HepG2 (cell line): ENCODE measurements around the gene CRISPLD2. TPM values are rescaled to one million over a fixed set of nuclear protein-coding genes. Genes with fewer than 3 reads are reported as not detected.
A peak's percentile ranks its signal among the peaks of the same experiment; 100 is the strongest.

ENCODE experiments used
- AHR ChIP-seq: IDR thresholded peaks from 2 replicates; pipeline ENCODE4 v1.6.1; 2018; ENCODE audit warnings: missing genetic modification reagents, missing compliant biosample characterization
- BHLHE40 ChIP-seq: IDR thresholded peaks from 2 replicates; pipeline ENCODE4 v1.6.1; 2011; ENCODE audit warnings: low read length, improper control_type of control experiment
- DPF2 ChIP-seq: sonication (generic); formaldehyde crosslinking; IDR thresholded peaks from 2 replicates; pipeline ENCODE4 v1.4.0; 2020; ENCODE audit warnings: mild to moderate bottlenecking, low read depth, missing genetic modification reagents, borderline replicate concordance
- FOXO1 ChIP-seq: sonication (generic); formaldehyde crosslinking; IDR thresholded peaks from 2 replicates; pipeline ENCODE4 v1.4.0; 2020; ENCODE audit warnings: missing genetic modification reagents
- MAFF ChIP-seq: IDR thresholded peaks from 2 replicates; pipeline ENCODE4 v1.6.1; 2011; ENCODE audit warnings: low read depth, low read length, improper control_type of control experiment
- MIER2 ChIP-seq: IDR thresholded peaks from 2 replicates; pipeline ENCODE4 v1.6.1; 2016; ENCODE audit warnings: missing biosample characterization, missing genetic modification reagents
- NCOA1 ChIP-seq: sonication (generic); formaldehyde crosslinking; IDR thresholded peaks from 2 replicates; pipeline ENCODE4 v1.9.0; 2021; ENCODE audit warnings: missing genetic modification reagents
- PPARG ChIP-seq: conservative IDR thresholded peaks from 2 replicates; pipeline ENCODE4 v1.6.1; 2016; ENCODE audit warnings: missing biosample characterization, missing genetic modification reagents
- RARA ChIP-seq: IDR thresholded peaks from 2 replicates; pipeline ENCODE4 v1.6.1; 2016; ENCODE audit warnings: missing genetic modification reagents, missing compliant biosample characterization
- RORA ChIP-seq: sonication (generic); formaldehyde crosslinking; IDR thresholded peaks from 2 replicates; pipeline ENCODE4 v1.5.0; 2020; ENCODE audit warnings: mild to moderate bottlenecking, missing genetic modification reagents, moderate library complexity
- ZFP36L1 ChIP-seq: sonication (generic); formaldehyde crosslinking; IDR thresholded peaks from 2 replicates; pipeline ENCODE4 v1.8.0; 2022; ENCODE audit warnings: mild to moderate bottlenecking, missing genetic modification reagents, moderate library complexity
- ZNF670 ChIP-seq: sonication (generic); formaldehyde crosslinking; IDR thresholded peaks from 2 replicates; pipeline ENCODE4 v1.8.0; 2022; ENCODE audit warnings: mild to moderate bottlenecking, missing genetic modification reagents, borderline replicate concordance
- ZNF891 ChIP-seq: sonication (generic); formaldehyde crosslinking; IDR thresholded peaks from 2 replicates; pipeline ENCODE4 v1.5.0; 2020; ENCODE audit warnings: mild to moderate bottlenecking, missing genetic modification reagents
- polyA plus RNA-seq, 8 experiments: library from polyadenylated mRNA; depleted of rRNA in 3 of 8; stranded (reverse) in 7 of 8; unstranded in 1 of 8; fragments of >200 nt; fragmentation: Illumina TruSeq in 4 of 8; extraction: Trizol in 4 of 8; gene quantifications; 2 replicates each; pipeline versions ENCODE4 v1.2.1 to v1.2.3, GENCODE V29; 2011 to 2016; ENCODE audit warnings: low read depth in 4 of 8, missing spikeins in 1 of 8, mixed read lengths in 1 of 8; ENCODE audit not compliant: insufficient read depth in 1 of 8
- total RNA-seq, 5 experiments: library from RNA; depleted of rRNA; stranded (reverse); fragments of >200 nt; fragmentation: Illumina TruSeq; extraction: Trizol; gene quantifications; 2 replicates each; pipeline ENCODE4 v1.2.3, GENCODE V29; 2016; ENCODE audit warnings: low read depth in 1 of 5
- TF ChIP-seq, protein P1 (sequence below): sonication (generic); formaldehyde crosslinking; IDR thresholded peaks from 2 replicates; pipeline ENCODE4 v1.4.0; 2020; ENCODE audit warnings: missing genetic modification reagents, borderline replicate concordance
- TF ChIP-seq, protein P2 (sequence below): sonication (generic); formaldehyde crosslinking; IDR thresholded peaks from 2 replicates; pipeline ENCODE4 v1.5.1; 2020; ENCODE audit warnings: mild to moderate bottlenecking, missing genetic modification reagents, moderate library complexity
- TF ChIP-seq, protein P3 (sequence below): sonication (generic); formaldehyde crosslinking; IDR thresholded peaks from 2 replicates; pipeline ENCODE4 v1.4.0; 2020; ENCODE audit warnings: mild to moderate bottlenecking, low read depth, missing genetic modification reagents
- TF ChIP-seq, protein P4 (sequence below): IDR thresholded peaks from 2 replicates; pipeline ENCODE4 v1.6.1; 2012; ENCODE audit warnings: low read depth, low read length, improper control_type of control experiment
- TF ChIP-seq, protein P5 (sequence below): fragments of 450-650 bp; IDR thresholded peaks from 2 replicates; pipeline ENCODE4 v1.6.1; 2017; ENCODE audit warnings: mild to moderate bottlenecking
- TF ChIP-seq, protein P6 (sequence below): sonication (generic); formaldehyde crosslinking; IDR thresholded peaks from 2 replicates; pipeline ENCODE4 v1.8.0; 2022; ENCODE audit warnings: missing genetic modification reagents, mild to moderate bottlenecking, borderline replicate concordance

Gene CRISPLD2
- total and polyA plus RNA-seq, 2 of the 13 experiments (the other 11 are each of a cell fraction or from before 2014, with no cell fraction given) = 0.04 to 0.31 TPM

DNA sequence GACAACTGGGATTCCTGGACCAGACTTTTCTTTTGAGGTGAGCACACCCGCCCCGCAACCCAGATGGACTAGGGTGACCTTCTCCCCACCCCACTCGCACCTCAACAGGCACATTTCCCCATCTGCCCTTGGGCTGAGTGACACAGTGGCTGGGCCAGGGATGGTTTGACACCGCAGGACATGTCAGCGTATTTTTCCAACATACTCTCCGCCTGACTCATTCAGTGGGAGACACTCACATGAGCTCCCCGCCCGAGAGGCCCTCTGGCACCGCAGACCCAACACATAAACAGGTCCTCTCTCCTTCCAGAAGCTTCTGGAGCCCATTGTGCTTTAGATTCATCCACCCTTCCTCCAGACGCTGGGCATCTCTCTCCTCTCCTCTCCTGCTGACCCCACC, 122.1 kb downstream of the CRISPLD2 start (continued):
- TF ChIP-seq, protein P1, sequence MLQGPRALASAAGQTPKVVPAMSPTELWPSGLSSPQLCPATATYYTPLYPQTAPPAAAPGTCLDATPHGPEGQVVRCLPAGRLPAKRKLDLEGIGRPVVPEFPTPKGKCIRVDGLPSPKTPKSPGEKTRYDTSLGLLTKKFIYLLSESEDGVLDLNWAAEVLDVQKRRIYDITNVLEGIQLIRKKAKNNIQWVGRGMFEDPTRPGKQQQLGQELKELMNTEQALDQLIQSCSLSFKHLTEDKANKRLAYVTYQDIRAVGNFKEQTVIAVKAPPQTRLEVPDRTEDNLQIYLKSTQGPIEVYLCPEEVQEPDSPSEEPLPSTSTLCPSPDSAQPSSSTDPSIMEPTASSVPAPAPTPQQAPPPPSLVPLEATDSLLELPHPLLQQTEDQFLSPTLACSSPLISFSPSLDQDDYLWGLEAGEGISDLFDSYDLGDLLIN (CRISPR knock-in tag) = no peak
- TF ChIP-seq MIER2 (no peak), DPF2 (CRISPR knock-in tag) (no peak), AHR (CRISPR knock-in tag) (no peak), ZNF891 (CRISPR knock-in tag) (no peak), FOXO1 (CRISPR knock-in tag) (no peak), BHLHE40 (0 out of 2 replicates have a peak, but pooled peaks have one; percentile 22), NCOA1 (no peak), MAFF (peak; percentile 16; the same call in 1 of the 2 replicates), PPARG (no peak), ZFP36L1 (CRISPR knock-in tag) (no peak), RORA (CRISPR knock-in tag) (no peak), RARA (peak; percentile 32; the same call in 1 of the 2 replicates), ZNF670 (CRISPR knock-in tag) (no peak)
- TF ChIP-seq, protein P2, sequence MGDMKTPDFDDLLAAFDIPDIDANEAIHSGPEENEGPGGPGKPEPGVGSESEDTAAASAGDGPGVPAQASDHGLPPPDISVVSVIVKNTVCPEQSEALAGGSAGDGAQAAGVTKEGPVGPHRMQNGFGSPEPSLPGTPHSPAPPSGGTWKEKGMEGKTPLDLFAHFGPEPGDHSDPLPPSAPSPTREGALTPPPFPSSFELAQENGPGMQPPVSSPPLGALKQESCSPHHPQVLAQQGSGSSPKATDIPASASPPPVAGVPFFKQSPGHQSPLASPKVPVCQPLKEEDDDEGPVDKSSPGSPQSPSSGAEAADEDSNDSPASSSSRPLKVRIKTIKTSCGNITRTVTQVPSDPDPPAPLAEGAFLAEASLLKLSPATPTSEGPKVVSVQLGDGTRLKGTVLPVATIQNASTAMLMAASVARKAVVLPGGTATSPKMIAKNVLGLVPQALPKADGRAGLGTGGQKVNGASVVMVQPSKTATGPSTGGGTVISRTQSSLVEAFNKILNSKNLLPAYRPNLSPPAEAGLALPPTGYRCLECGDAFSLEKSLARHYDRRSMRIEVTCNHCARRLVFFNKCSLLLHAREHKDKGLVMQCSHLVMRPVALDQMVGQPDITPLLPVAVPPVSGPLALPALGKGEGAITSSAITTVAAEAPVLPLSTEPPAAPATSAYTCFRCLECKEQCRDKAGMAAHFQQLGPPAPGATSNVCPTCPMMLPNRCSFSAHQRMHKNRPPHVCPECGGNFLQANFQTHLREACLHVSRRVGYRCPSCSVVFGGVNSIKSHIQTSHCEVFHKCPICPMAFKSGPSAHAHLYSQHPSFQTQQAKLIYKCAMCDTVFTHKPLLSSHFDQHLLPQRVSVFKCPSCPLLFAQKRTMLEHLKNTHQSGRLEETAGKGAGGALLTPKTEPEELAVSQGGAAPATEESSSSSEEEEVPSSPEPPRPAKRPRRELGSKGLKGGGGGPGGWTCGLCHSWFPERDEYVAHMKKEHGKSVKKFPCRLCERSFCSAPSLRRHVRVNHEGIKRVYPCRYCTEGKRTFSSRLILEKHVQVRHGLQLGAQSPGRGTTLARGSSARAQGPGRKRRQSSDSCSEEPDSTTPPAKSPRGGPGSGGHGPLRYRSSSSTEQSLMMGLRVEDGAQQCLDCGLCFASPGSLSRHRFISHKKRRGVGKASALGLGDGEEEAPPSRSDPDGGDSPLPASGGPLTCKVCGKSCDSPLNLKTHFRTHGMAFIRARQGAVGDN (CRISPR knock-in tag) = 0 out of 2 replicates have a peak, but pooled peaks have one; percentile 15
- TF ChIP-seq, protein P3, sequence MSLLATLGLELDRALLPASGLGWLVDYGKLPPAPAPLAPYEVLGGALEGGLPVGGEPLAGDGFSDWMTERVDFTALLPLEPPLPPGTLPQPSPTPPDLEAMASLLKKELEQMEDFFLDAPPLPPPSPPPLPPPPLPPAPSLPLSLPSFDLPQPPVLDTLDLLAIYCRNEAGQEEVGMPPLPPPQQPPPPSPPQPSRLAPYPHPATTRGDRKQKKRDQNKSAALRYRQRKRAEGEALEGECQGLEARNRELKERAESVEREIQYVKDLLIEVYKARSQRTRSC (CRISPR knock-in tag) = no peak
- TF ChIP-seq, protein P4, sequence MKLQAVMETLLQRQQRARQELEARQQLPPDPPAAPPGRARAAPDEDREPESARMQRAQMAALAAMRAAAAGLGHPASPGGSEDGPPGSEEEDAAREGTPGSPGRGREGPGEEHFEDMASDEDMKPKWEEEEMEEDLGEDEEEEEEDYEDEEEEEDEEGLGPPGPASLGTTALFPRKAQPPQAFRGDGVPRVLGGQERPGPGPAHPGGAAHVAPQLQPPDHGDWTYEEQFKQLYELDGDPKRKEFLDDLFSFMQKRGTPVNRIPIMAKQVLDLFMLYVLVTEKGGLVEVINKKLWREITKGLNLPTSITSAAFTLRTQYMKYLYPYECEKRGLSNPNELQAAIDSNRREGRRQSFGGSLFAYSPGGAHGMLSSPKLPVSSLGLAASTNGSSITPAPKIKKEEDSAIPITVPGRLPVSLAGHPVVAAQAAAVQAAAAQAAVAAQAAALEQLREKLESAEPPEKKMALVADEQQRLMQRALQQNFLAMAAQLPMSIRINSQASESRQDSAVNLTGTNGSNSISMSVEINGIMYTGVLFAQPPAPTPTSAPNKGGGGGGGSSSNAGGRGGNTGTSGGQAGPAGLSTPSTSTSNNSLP = no peak
- TF ChIP-seq, protein P5, sequence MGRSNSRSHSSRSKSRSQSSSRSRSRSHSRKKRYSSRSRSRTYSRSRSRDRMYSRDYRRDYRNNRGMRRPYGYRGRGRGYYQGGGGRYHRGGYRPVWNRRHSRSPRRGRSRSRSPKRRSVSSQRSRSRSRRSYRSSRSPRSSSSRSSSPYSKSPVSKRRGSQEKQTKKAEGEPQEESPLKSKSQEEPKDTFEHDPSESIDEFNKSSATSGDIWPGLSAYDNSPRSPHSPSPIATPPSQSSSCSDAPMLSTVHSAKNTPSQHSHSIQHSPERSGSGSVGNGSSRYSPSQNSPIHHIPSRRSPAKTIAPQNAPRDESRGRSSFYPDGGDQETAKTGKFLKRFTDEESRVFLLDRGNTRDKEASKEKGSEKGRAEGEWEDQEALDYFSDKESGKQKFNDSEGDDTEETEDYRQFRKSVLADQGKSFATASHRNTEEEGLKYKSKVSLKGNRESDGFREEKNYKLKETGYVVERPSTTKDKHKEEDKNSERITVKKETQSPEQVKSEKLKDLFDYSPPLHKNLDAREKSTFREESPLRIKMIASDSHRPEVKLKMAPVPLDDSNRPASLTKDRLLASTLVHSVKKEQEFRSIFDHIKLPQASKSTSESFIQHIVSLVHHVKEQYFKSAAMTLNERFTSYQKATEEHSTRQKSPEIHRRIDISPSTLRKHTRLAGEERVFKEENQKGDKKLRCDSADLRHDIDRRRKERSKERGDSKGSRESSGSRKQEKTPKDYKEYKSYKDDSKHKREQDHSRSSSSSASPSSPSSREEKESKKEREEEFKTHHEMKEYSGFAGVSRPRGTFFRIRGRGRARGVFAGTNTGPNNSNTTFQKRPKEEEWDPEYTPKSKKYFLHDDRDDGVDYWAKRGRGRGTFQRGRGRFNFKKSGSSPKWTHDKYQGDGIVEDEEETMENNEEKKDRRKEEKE = no peak
- TF ChIP-seq, protein P6, sequence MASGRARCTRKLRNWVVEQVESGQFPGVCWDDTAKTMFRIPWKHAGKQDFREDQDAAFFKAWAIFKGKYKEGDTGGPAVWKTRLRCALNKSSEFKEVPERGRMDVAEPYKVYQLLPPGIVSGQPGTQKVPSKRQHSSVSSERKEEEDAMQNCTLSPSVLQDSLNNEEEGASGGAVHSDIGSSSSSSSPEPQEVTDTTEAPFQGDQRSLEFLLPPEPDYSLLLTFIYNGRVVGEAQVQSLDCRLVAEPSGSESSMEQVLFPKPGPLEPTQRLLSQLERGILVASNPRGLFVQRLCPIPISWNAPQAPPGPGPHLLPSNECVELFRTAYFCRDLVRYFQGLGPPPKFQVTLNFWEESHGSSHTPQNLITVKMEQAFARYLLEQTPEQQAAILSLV (CRISPR knock-in tag) = no peak
